GM19324 (cell line): Measurements from ENCODE around the gene PC.
"Not testable (repeated sequence)": the region's sequence is repeated elsewhere in the genome, so short reads cannot be mapped to it uniquely, and the experiment has no call there.

Source experiments
- ATAC-seq: cut with Tn5 transposase; IDR thresholded peaks from one replicate; pipeline ENCODE4 v1.9.1; 2021; ENCODE audit warnings: mild to moderate bottlenecking, moderate library complexity; ENCODE audit not compliant: unreplicated experiment, low FRiP score

The PC gene

GRCh38 chr11:66958232-66958955 lies at the start of gene PC:
PC (minus strand) TSS chr11:66958383; CDS start chr11:66872159, 86,224 bp downstream.
- ATAC-seq = peak; percentile 84

- ATAC-seq = no peak
Measured at GRCh38 chr11:67007126-67007525, 48.9 kb upstream of the PC start.

GRCh38 chr11:67006029-67006884 lies 48.1 kb upstream of the PC start:
- ATAC-seq = no peak

GRCh38 chr11:67005200-67005599 lies 47.0 kb upstream of the PC start:
- ATAC-seq = not testable (repeated sequence)

GRCh38 chr11:67002921-67003411 lies 44.8 kb upstream of the PC start:
- no peak for ATAC-seq

- ATAC-seq = no peak
Measured at GRCh38 chr11:67002297-67002913, 44.2 kb upstream of the PC start.

GRCh38 chr11:67001332-67001731 lies 43.1 kb upstream of the PC start:
- no peak for ATAC-seq

GRCh38 chr11:66999555-66999954 lies 41.4 kb upstream of the PC start:
- no peak for ATAC-seq

- no peak for ATAC-seq
Measured at GRCh38 chr11:66996609-66997273, 38.6 kb upstream of the PC start.

- no peak for ATAC-seq
Measured at GRCh38 chr11:66992041-66992440, 33.9 kb upstream of the PC start.

- ATAC-seq = not testable (repeated sequence)
Measured at GRCh38 chr11:66989360-66989759, 31.2 kb upstream of the PC start.

- ATAC-seq = not testable (repeated sequence)
Measured at GRCh38 chr11:66988741-66989140, 30.6 kb upstream of the PC start.

GRCh38 chr11:66987924-66988637 lies 29.9 kb upstream of the PC start:
- no peak for ATAC-seq

GRCh38 chr11:66987158-66987620 lies 29.0 kb upstream of the PC start:
- no peak for ATAC-seq

- ATAC-seq = no peak
Measured at GRCh38 chr11:66986178-66986545, 28.0 kb upstream of the PC start.

- ATAC-seq = no peak
Measured at GRCh38 chr11:66985508-66986177, 27.5 kb upstream of the PC start.

- ATAC-seq = no peak
Measured at GRCh38 chr11:66983275-66983924, 25.2 kb upstream of the PC start.

- ATAC-seq = no peak
Measured at GRCh38 chr11:66981976-66982578, 23.9 kb upstream of the PC start.
